Mucosa of descending colon (tissue), 3 donors: ENCODE measurements around the gene ODC1. TPM values are rescaled to one million over a fixed set of nuclear protein-coding genes. Genes with fewer than 3 reads are reported as not detected.

Experiments used
- ATAC-seq: fragments of 200-7000 bp; cut with Tn5 transposase; one replicate; pipeline ENCODE4 v1.9.1; 2020; ENCODE audit warnings: mild to moderate bottlenecking, moderate library complexity
- DNase-seq, 3 donors: peaks; one replicate each; pipeline ENCODE4 v3.0.0-alpha.2; 2020
- H3K36me3 ChIP-seq: fragments of 200-600 bp; one replicate; pipeline ENCODE4 v1.8.0; 2021; ENCODE audit warnings: low read depth, mild to moderate bottlenecking
- H3K4me1 ChIP-seq: fragments of 200-600 bp; one replicate; pipeline ENCODE4 v1.8.0; 2021; ENCODE audit warnings: low read depth, mild to moderate bottlenecking
- H3K4me3 ChIP-seq: fragments of 200-600 bp; one replicate; pipeline ENCODE4 v1.8.0; 2021; ENCODE audit warnings: mild to moderate bottlenecking
- H3K9me3 ChIP-seq: fragments of 200-600 bp; one replicate; pipeline ENCODE4 v1.8.0; 2021; ENCODE audit warnings: mild to moderate bottlenecking
- CTCF ChIP-seq: fragments of 200-600 bp; IDR thresholded peaks from one replicate; pipeline ENCODE4 v1.8.0; 2022; ENCODE audit warnings: antibody characterized with exemption, mild to moderate bottlenecking
- intact Hi-C, 2 donors: fragments of 100-400 bp; cut with DNase I in 1 of 2; cut with micrococcal nuclease in 1 of 2; formaldehyde crosslinking; loops; one replicate each; pipeline versions ENCODE4 v1.11.0 to v1.11.1; 2022; cut with DNase I, micrococcal nuclease
- total RNA-seq, 3 donors: library from RNA; stranded (reverse); fragmentation: NEBNext Ultra II Directional in 2 of 3; extraction: Animal tissue kit (Norgen Biotek cat#: 25700) in 2 of 3; gene quantifications; one replicate each; pipeline versions ENCODE4 v1.2.1 to v1.2.4, GENCODE V29; 2021 to 2023
- donor health status: DM: no; HTN: no; CAD: no; lungs with moderate emphysema.
- donor health status: DM: no; HTN: no; CAD: no.
- donor health status: DM: no; HTN: yes; CAD: no.

The ODC1 gene
- total RNA-seq, 3 donors from 2014 or later = 32.2 to 60.2 (median 35.7) TPM

- no peak for DNase-seq
- TF ChIP-seq CTCF = no peak
- ATAC-seq = no peak
- no peaks in the 10 kb centered on the region for H3K9me3 ChIP-seq
- intact Hi-C loops = no loop called here
- H3K4me1 ChIP-seq = peaks cover 4% of the 10 kb centered on the region
- H3K4me3 ChIP-seq = no peak overlapping the region
- no peaks in the 10 kb centered on the region for H3K36me3 ChIP-seq
Observed at GRCh38 chr2:10477443-10478297, 29.5 kb upstream of the ODC1 start.

- TF ChIP-seq CTCF = no peak
- no peak overlapping the region for H3K4me3 ChIP-seq
- intact Hi-C loops = no loop called here
- peaks cover 4% of the 10 kb centered on the region for H3K4me1 ChIP-seq
- no peaks in the 10 kb centered on the region for H3K36me3 ChIP-seq
- H3K9me3 ChIP-seq = no peaks in the 10 kb centered on the region
- DNase-seq (no peak), ATAC-seq (no peak)
Observed at GRCh38 chr2:10476723-10477442, 28.8 kb upstream of the ODC1 start.

- TF ChIP-seq CTCF = no peak
- ATAC-seq = no peak
Observed at GRCh38 chr2:10475811-10476660, 27.9 kb upstream of the ODC1 start.

GRCh38 chr2:10475221-10475722 lies 27.1 kb upstream of the ODC1 start:
- H3K4me1 ChIP-seq = peaks cover 4% of the 10 kb centered on the region
- H3K36me3 ChIP-seq = no peaks in the 10 kb centered on the region
- no peak for DNase-seq
- H3K9me3 ChIP-seq = no peaks in the 10 kb centered on the region
- TF ChIP-seq CTCF = no peak
- H3K4me3 ChIP-seq = no peak overlapping the region
- ATAC-seq = no peak
- intact Hi-C loops = no loop called here

More at GRCh38 chr2:10475811-10476660, 27.9 kb upstream of the ODC1 start:
- intact Hi-C loops = no loop called here
- Histone ChIP-seq H3K36me3 (no peaks in the 10 kb centered on the region), H3K9me3 (no peaks in the 10 kb centered on the region), H3K4me3 (no peak overlapping the region), H3K4me1 (peaks cover 4% of the 10 kb centered on the region)
- DNase-seq = no peak

- ATAC-seq (no peak), DNase-seq (no peak)
- Histone ChIP-seq H3K36me3 (no peaks in the 10 kb centered on the region), H3K4me1 (no peaks in the 10 kb centered on the region), H3K9me3 (no peaks in the 10 kb centered on the region), H3K4me3 (no peak overlapping the region)
- no peak for TF ChIP-seq CTCF
- intact Hi-C loops = no loop called here
Observed at GRCh38 chr2:10473121-10473756, 25.1 kb upstream of the ODC1 start.
